Measurements from ENCODE around the gene CHMP6.

The CHMP6 gene

GRCh38 chr17:81040791-81041337 is 49.2 kb downstream of the CHMP6 start:
- in situ Hi-C loops (cut with HindIII; ENCODE audit: low sequenced_read_pairs) = no loop called here

GRCh38 chr17:81042606-81043005 is 51.0 kb downstream of the CHMP6 start:
- in situ Hi-C loops (cut with HindIII; ENCODE audit: low sequenced_read_pairs) = no loop called here

- in situ Hi-C loops (cut with HindIII; ENCODE audit: low sequenced_read_pairs) = no loop called here
Observed at GRCh38 chr17:81043319-81043724, 51.7 kb downstream of the CHMP6 start.

- in situ Hi-C loops (cut with HindIII; ENCODE audit: low sequenced_read_pairs) = no loop called here
Observed at GRCh38 chr17:81043725-81044427, 52.2 kb downstream of the CHMP6 start.

GRCh38 chr17:81044428-81044763 is 52.8 kb downstream of the CHMP6 start:
- in situ Hi-C loops (cut with HindIII; ENCODE audit: low sequenced_read_pairs) = no loop called here

GRCh38 chr17:81044764-81045589 is 53.3 kb downstream of the CHMP6 start:
- in situ Hi-C loops (cut with HindIII; ENCODE audit: low sequenced_read_pairs) = no loop called here

GRCh38 chr17:81045590-81046095 is 54.0 kb downstream of the CHMP6 start:
- in situ Hi-C loops (cut with HindIII; ENCODE audit: low sequenced_read_pairs) = no loop called here

GRCh38 chr17:81046132-81046769 is 54.6 kb downstream of the CHMP6 start:
- in situ Hi-C loops (cut with HindIII; ENCODE audit: low sequenced_read_pairs) = no loop called here

GRCh38 chr17:81046770-81047359 is 55.2 kb downstream of the CHMP6 start:
- in situ Hi-C loops (cut with HindIII; ENCODE audit: low sequenced_read_pairs) = no loop called here

- in situ Hi-C loops (cut with HindIII; ENCODE audit: low sequenced_read_pairs) = no loop called here
Observed at GRCh38 chr17:81048827-81049371, 57.3 kb downstream of the CHMP6 start.

- in situ Hi-C loops (cut with HindIII; ENCODE audit: low sequenced_read_pairs) = no loop called here
Observed at GRCh38 chr17:81049372-81049911, 57.8 kb downstream of the CHMP6 start.

Measured in DLD1 (cell line).